Tibial artery (tissue), 4 donors: ENCODE data around the gene PIP5K1B.

ENCODE experiments used
- DNase-seq, 2 donors: peaks; one replicate each; pipeline ENCODE4 v3.0.0-alpha.2; 2019
- H3K27ac ChIP-seq, 2 donors: fragments of 200-600 bp; sonication (generic) in 1 of 2; 1 replicate in 1 of 2; 2 replicates in 1 of 2; pipeline ENCODE4 v1.5.1; 2018 to 2019; ENCODE audit warnings: mild to moderate bottlenecking in 1 of 2
- H3K27me3 ChIP-seq, 2 donors: fragments of 200-600 bp; sonication (generic) in 1 of 2; one replicate each; pipeline versions ENCODE4 v1.5.1 to v1.6.0; 2016 to 2019
- H3K36me3 ChIP-seq, 3 donors: fragments of 200-600 bp; sonication (generic) in 2 of 3; one replicate each; pipeline ENCODE4 v1.5.1; 2016 to 2019; ENCODE audit warnings: mild to moderate bottlenecking in 2 of 3
- H3K4me1 ChIP-seq, 4 donors: fragments of 200-600 bp; sonication (generic) in 2 of 4; 1 replicate in 3 of 4; 2 replicates in 1 of 4; pipeline ENCODE4 v1.5.1; 2016 to 2019
- H3K4me3 ChIP-seq, 2 donors: fragments of 200-600 bp; sonication (generic) in 1 of 2; 1 replicate in 1 of 2; 2 replicates in 1 of 2; pipeline ENCODE4 v1.5.1; 2018 to 2019; ENCODE audit warnings: mild to moderate bottlenecking in 2 of 2
- H3K9me3 ChIP-seq, 3 donors: fragments of 200-600 bp; sonication (generic) in 1 of 3; one replicate each; pipeline ENCODE4 v1.5.1; 2016 to 2019
- intact Hi-C: fragments of 100-400 bp; cut with DNase I; formaldehyde crosslinking; loops from one replicate; pipeline ENCODE4 v1.15.0; 2023; ENCODE audit warnings: low total_unique reads
- TF ChIP-seq, protein P1 (sequence below), 2 experiments: fragments of 200-600 bp in 1 of 2; fragments of 450-650 bp in 1 of 2; IDR thresholded peaks; one replicate each; pipeline ENCODE4 v1.5.1; 2017 to 2019; ENCODE audit warnings: antibody characterized with exemption in 2 of 2, mild to moderate bottlenecking in 1 of 2, moderate library complexity in 1 of 2

The PIP5K1B gene

DNA sequence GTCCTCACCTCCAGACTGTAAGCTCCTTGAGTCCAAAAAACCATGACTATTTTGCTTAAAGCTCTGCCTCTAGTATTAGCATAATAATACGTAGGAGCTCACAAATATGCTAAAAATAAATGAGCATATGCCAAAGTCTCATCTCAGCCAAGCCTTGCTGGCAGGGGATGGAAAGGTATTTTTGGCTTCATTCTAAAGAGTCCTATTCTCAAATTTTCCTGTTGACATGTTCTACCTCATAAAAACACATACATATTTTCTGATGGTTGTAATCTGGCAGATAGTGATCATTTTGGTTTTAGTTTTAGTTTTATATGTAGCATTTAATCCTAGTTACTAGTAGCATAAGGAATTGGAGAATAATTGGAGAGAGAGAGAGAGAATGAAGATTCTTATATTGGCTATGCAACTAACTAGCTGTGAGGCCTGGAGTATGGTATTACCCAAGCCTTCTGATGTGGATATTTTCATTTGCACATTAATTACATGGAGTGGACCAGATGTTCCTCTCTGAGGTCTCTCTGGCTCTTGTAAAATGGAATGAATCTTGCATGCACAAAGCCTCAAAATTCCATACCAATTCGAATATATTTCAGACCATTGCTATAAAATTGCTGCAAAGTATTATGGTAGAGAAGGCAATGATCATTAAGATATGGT is 55.8 kb downstream of the PIP5K1B start:
- intact Hi-C loops = no loop called here
- Histone ChIP-seq H3K9me3 (no peaks in the 10 kb centered on the region), H3K4me3 (no peak overlapping the region), H3K27ac (no peak overlapping the region), H3K36me3 (no peaks in the 10 kb centered on the region), H3K27me3 (no peaks in the 10 kb centered on the region), H3K4me1 (peaks cover 0 to 11% (median 0%) of the 10 kb centered on the region in 4 donors)
- TF ChIP-seq, protein P1, sequence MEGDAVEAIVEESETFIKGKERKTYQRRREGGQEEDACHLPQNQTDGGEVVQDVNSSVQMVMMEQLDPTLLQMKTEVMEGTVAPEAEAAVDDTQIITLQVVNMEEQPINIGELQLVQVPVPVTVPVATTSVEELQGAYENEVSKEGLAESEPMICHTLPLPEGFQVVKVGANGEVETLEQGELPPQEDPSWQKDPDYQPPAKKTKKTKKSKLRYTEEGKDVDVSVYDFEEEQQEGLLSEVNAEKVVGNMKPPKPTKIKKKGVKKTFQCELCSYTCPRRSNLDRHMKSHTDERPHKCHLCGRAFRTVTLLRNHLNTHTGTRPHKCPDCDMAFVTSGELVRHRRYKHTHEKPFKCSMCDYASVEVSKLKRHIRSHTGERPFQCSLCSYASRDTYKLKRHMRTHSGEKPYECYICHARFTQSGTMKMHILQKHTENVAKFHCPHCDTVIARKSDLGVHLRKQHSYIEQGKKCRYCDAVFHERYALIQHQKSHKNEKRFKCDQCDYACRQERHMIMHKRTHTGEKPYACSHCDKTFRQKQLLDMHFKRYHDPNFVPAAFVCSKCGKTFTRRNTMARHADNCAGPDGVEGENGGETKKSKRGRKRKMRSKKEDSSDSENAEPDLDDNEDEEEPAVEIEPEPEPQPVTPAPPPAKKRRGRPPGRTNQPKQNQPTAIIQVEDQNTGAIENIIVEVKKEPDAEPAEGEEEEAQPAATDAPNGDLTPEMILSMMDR (IDR thresholded peaks at IDR 0.05) = no peak
- DNase-seq = no peak

DNA sequence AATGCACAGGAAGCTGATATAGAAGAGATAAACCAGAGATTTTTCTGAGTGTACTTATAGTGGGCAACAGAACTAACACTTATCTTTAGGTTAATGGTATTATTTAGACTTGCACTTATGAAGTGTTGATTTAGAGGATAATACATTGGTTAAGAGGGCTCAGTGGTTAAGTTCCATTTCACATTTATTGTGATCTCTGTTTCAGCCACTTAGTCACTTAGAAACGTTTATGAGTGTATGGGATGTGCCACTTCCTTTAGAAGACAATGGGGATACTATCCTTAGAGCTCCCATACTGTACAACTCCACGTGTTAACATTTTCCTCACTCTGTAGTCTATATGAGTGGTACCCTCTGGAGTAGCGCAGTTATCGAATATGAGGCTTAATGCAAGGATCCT is 57.5 kb downstream of the PIP5K1B start:
- H3K9me3 ChIP-seq = no peaks in the 10 kb centered on the region
- H3K36me3 ChIP-seq = no peaks in the 10 kb centered on the region
- H3K4me3 ChIP-seq = no peak overlapping the region
- no peak for DNase-seq
- no peak overlapping the region for H3K27ac ChIP-seq
- peaks cover 0 to 11% (median 0%) of the 10 kb centered on the region in 4 donors for H3K4me1 ChIP-seq
- TF ChIP-seq, protein P1 (IDR thresholded peaks at IDR 0.05) = no peak
- H3K27me3 ChIP-seq = no peaks in the 10 kb centered on the region
- intact Hi-C loops = no loop called here

DNA sequence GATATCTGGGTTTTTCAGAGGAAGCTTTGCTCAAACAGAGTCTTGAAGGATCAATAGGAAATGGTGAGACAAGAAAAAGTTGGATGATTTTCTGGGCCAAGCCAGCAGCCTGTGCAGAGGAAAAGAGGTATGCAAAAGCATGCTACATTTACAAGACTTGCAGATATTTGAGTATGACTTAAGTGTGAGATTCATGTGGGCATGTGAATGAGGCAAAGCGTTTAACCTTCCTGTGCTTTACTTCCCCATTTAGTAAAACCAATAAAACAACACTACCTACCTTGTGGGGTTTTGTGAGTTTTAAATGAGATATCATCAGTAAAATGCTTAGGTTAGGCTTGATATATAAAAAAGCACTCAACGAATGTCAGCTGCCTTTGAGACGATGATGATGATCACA is 58.1 kb downstream of the PIP5K1B start:
- Histone ChIP-seq H3K4me1 (peaks cover 0 to 11% (median 0%) of the 10 kb centered on the region in 4 donors), H3K9me3 (no peaks in the 10 kb centered on the region), H3K27me3 (no peaks in the 10 kb centered on the region), H3K36me3 (no peaks in the 10 kb centered on the region), H3K4me3 (no peak overlapping the region), H3K27ac (no peak overlapping the region)
- TF ChIP-seq, protein P1 (IDR thresholded peaks at IDR 0.05) = no peak
- intact Hi-C loops = no loop called here
- DNase-seq = no peak

DNA sequence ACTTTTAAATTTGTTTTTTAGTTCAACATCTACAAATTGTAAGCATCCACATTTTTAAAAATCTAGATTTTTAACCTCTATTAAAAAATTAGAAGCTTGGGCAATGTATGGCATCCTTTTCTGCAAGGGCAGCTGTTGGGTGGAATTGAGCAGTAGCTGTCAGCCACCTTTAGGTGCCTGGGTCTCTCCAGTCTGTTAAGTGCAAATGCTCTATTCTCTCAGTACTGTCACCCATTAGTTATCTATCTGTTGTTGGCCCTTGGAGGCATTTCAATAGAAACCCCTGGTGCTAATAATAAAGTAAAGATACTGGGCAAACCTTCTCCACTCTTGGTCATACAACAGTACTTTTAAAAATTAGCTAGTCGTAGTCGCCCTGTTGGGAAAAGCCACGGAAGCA is 63.6 kb downstream of the PIP5K1B start:
- H3K9me3 ChIP-seq = no peaks in the 10 kb centered on the region

DNA sequence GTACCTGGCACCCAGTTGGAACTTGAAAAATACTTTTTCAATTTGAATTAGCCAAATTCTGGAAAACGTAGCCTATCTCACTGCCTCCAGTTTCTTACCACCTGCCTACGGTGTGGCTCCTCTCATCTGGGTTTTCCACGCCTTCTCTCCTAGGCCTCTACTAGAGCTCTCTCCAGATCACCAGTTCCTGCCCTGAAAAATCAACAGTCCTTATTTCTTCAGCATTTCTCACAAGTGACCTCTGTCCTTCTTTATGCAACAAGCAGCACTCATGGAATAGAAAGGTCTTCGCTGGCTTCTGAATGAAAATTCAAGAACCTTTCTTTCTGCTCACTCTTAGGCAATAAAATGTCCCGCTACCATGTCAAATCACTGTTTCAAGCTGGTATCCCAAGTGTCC is 64.8 kb downstream of the PIP5K1B start:
- Histone ChIP-seq H3K9me3 (no peaks in the 10 kb centered on the region), H3K4me3 (no peak overlapping the region), H3K4me1 (peaks cover 0 to 8% (median 0%) of the 10 kb centered on the region in 4 donors), H3K27ac (no peak overlapping the region), H3K36me3 (no peaks in the 10 kb centered on the region), H3K27me3 (no peaks in the 10 kb centered on the region)
- TF ChIP-seq, protein P1 (IDR thresholded peaks at IDR 0.05) = no peak
- DNase-seq = no peak
- intact Hi-C loops = loop anchor here (10.0 kb wide), 1 partner anchor 65 kb away; the partner anchor contains the start of gene PIP5K1B

More for the DNA sequence above, 63.6 kb downstream of the PIP5K1B start:
- intact Hi-C loops = no loop called here
- DNase-seq = no peak
- Histone ChIP-seq H3K4me1 (peaks cover 0 to 11% (median 0%) of the 10 kb centered on the region in 4 donors), H3K36me3 (no peaks in the 10 kb centered on the region), H3K27me3 (no peaks in the 10 kb centered on the region), H3K27ac (no peak overlapping the region), H3K4me3 (no peak overlapping the region)
- TF ChIP-seq, protein P1 (IDR thresholded peaks at IDR 0.05) = no peak
